AG08396 (cell line): ENCODE results near the gene DNM3.
A peak's percentile ranks its signal among the peaks of the same experiment; 100 is the strongest.
"Not testable (repeated sequence)": the region's sequence is repeated elsewhere in the genome, so short reads cannot be mapped to it uniquely, and the experiment has no call there.

Experiments used
- DNase-seq: peaks from one replicate; pipeline ENCODE4 v3.0.0; 2012; ENCODE audit warnings: low spot score, mixed read lengths

The DNM3 gene

DNA sequence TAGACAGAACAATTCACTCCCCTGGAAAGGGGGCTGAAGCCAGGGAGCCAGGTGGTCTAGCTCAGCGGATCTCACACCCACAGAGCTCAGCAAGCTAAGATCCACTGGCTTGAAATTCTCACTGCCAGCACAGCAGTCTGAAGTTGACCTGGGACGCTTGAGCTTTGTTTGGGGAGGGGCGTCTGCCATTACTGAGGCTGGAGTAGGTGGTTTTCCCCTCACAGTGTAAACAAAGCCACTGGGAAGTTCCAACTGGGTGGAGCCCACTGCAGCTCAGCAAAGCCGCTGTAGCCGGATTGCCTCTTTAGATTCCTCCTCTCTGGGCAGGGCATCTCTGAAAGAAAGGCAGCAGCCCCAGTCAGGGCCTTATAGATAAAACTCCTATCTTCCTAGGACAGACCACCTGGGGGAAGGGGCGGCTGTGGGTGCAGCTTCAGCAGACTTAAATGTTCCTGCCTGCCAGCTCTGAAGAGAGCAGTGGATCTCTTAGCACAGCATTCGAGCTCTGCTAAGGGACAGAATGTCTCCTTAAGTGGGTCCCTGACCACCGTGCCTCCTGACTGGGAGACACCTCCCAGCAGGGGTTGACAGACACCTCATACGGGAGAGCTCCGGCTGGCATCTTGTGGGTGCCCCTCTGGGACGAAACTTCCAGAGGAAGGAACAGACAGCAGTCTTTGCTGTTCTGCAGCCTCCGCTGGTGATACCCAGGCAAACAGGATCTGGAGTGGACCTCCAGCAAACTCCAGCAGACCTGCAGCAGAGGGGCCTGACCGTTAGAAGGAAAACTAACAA lies 183.8 kb downstream of the DNM3 start:
- not testable (repeated sequence) for DNase-seq

DNA sequence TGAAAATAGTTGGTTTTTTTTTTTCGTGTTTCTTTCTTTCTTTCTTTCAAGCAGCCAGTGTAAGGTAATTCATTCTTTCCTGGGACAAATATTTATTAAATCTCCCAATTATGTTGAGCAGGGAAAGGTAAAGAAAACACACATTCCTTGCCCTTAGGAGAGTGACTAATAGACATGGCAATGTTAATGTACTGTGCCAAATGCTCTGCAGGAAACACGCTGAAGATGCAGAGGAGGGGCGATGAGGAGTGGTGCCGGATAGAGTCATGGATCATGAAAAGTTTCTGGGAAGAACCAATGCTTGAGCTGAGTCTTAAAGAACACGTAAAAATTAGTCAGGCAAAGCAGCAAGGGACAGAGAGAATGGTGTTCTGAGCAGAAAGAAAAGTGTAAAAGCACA lies 199.2 kb downstream of the DNM3 start:
- peak; percentile 13 for DNase-seq

DNA sequence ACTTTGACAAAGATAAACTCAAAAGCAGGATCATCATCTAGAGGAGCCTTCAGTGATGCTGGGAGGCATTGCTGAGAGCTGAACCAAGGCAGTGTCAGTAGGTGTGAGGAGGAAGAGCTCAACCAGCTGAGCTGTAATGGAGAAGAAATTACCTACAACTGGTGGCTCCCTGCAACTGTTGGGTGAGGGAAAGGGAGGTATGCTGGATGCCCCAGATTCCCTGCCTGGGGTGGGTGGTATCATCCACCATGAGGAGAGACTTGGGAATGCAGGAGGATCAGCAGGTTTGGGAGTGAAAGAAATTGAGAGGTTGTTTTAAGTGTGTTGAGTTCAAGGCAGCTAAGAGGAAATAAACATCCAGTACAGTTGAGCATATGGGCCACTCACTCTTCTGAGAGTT lies 199.8 kb downstream of the DNM3 start:
- DNase-seq, result no peak

DNA sequence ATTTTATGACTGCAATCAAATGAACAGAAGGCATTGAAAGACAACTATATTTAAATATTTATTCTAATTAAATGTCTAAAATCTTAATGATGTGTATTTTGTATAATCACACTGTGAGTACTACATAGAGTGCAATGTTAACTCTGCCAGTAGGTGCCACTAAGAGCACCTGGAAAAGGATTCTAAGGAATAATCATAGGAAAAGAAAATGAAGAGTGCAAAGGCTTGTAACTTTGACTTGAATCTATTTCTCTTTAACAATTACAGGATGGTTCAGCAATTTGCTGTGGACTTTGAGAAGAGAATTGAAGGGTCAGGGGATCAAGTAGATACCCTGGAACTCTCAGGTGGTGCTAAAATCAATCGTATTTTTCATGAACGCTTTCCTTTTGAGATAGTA lies 200.4 kb downstream of the DNM3 start:
- DNase-seq, result no peak

DNA sequence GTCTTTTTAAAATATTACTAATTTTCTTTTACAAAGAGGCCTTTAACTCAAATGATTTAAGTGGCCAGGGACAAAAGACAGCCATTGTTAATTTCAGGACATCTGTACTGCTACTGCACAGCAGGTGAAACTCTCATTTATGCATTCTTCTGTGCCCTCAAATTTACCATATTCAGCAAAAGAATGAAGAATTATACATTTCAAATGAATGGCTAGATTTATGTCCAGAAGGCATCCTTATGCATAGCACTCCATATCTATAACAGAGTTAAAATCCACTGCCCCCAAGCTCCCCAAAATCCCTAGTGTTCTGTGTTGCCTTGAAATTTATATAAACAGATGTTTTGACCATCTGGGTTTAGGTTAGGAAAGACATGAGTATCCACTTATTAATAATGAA lies 202.6 kb downstream of the DNM3 start:
- DNase-seq, result no peak

DNA sequence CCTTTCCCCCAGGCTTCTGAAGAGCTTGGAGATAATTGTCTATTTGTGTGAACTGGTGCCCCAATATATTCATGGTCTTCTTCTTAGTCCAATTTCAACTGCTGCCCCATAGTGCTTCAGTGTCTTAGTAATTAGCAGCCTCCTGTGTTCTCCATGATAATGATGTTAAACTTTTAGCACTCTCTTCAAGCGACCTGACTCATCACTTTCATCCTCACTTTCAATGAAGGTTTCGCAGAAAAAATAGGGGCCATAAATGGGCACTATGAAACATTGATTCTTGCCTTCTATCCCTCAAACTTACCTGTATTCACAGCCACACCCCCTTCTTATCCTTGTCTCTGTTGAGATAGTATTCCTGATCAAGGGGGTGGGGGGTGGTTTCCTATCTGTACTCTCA lies 210.6 kb downstream of the DNM3 start:
- DNase-seq, result no peak

DNA sequence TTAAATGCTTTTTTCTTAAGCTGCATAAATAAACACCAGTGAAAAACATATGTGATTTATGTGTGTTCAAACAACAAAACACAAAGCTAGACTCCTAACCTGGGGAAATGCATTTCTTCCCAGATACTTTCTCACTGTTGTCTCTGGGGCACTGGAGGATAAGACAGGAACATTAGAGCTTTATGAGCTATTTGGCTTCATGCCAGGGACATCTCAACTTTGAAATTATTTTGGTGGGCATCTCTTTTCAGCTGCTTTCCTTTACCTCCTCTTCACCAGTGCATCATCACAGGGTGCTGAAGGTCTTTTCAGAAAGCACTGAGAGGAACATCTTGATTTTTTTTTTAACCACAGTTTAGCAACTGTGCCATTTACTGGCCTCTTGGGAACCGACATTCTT lies 212.9 kb downstream of the DNM3 start:
- DNase-seq, result no peak

DNA sequence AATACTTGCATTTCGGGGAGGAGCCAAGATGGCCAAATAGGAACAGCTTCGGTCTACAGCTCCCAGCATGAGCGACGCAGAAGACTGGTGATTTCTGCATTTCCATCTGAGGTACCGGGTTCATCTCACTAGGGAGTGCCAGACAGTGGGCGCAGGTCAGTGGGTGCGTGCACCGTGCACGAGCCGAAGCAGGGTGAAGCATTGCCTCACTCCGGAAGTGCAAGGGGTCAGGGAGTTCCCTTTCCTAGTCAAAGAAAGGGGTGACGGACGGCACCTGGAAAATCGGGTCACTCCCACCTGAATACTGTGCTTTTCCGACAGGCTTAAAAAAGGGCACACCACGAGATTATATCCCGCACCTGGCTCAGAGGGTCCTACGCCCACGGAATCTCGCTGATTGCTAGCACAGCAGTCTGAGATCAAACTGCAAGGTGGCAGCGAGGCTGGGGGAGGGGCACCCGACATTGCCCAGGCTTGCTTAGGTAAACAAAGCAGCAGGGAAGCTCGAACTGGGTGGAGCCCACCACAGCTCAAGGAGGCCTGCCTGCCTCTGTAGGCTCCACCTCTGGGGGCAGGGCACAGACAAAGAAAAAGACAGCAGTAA lies 214.6 kb downstream of the DNM3 start:
- DNase-seq, result not testable (repeated sequence)

DNA sequence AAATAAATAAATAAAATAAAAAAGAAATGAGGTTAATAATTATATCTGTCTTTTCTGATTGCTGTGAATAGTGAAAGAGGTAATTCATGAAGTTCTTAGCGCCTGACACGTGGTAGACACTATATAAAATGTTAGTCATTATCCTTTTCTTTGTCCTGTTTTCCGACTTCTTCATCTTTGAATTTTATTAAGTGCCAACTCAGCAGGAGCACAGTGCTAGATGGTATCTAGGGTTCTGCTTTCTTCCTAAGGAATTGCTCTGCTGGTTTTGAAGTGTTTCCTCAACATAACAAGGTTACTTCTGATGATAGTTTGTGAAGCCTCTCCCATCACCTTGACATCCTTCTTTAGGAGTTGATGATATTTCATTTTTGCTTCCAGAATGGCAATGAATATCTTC lies 227.0 kb downstream of the DNM3 start:
- no peak for DNase-seq

DNA sequence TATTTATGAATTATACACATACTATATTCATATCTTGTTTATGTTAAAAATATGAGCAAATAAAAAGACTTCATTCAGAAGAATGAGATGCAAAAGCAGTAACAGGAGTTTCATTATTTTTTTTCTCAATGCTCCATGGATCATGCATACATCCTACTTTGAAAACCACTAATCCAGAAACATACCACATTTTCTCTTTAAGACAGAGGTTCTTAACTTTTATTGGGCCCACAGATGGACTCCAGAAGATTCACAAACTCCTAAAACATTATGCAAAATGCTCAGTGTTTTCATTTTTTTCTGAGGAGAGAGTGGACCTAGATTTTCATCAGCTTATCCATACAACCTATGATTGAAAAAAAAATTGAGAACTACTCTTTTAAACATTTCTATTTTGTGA lies 227.8 kb downstream of the DNM3 start:
- no peak for DNase-seq

DNA sequence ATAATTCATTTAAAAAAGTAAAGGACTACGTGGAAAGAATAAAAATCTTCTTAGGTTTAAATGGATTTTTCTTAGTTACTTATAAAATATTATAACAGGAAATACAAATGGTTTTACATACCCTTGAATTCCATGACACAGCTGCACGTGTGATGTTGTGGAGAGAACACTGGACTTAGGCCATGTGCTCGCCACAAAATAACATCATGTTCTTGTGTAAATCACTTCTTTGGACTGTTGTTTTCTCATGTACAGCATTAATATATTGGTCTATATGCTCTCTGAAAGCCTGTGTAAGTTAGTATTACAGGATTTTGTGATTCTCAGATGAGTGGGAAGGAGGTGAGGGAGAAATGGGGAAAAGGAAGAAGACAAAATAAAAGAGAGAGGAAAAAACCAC lies 228.2 kb downstream of the DNM3 start:
- DNase-seq, result no peak

DNA sequence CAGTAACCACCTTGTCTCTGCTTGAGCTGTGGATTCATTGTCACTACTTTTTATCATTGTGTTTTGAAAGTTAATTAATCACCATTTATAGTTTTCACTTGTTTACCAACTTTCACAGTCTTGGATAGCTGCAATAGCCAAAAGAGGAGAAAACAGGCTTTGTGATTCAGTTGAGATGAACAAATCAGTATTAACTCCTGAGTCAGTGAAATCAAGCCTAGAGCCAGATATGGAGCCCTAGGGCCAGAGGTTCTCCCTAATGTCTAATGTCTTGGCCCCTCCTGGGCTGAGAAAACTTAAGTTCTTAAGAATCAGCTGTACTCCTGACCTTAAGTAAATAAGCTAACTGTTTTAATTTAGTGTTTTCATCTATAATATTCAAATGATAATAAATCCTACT lies 228.8 kb downstream of the DNM3 start:
- no peak for DNase-seq

DNA sequence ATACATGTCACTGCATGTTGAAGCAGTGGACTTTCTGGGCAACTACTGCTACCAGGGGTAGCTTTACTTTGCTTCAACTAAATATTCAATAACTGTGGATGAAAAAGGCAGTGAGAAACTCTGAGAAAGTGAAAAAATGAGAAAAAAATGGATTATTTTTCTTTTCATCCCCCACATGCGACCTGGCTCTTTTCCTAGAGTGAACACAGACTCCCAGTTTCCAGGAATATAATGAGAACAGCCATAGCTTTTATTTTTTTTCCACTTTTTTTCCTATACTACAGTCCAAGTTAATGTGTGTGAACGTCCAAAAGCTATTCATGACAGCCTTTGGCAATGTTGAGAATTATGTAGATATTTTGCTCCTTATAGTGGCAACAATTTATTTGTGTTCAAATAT lies 230.4 kb downstream of the DNM3 start:
- DNase-seq, result no peak

DNA sequence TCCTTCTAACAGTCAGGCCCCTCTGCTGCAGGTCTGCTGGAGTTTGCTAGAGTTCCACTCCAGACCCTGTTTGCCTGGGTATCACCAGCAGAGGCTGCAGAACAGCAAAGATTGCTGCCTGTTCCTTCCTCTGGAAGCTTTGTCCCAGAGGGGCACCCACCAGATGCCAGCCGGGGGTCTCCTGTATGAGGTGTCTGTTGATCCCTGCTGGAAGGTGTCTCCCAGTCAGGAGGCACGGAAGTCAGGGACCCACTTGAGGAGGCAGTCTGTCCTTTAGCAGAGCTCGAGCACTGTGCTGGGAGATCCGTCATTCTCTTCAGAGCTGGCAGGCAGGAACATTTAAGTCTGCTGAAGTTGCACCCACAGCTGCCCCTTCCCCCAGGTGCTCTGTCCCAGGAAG lies 238.6 kb downstream of the DNM3 start:
- DNase-seq, result not testable (repeated sequence)

DNA sequence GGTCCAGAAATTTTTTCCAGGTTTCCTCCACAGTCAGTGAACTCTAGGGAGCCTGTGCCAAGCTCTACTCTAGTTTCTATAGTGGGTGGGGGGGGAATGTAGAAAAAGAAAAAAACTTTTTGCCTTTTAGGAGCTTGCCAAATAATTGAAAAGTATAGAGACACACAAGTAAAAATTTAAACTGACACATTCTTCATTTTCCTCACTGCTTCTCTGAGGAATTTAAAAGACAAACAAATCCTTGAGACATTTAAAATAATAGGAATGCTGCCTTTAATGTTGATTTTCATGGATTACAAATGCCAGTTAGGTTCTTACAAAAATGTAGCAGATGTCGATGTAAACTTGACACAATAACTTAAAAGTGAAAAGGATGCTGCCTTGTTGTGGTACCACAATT lies 241.9 kb downstream of the DNM3 start:
- no peak for DNase-seq

DNA sequence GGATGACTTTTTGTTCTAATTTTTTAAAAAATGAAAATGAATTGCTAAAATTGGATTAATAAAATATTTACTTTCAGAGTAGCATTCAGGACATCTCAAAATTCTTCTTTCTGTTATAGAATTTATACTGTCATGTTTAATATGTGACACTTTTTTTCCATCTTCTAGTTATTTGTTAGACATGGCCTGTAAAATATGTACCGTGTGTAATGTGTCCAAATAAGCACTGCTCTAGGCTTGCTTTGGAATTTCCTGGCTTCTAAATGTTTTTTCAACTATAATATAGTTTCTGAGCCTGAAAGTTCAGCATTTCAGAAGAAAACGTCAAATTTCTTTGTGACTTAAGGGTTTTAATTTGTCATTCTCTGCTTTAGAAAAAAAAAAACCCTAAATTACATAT lies 243.6 kb downstream of the DNM3 start:
- no peak for DNase-seq

DNA sequence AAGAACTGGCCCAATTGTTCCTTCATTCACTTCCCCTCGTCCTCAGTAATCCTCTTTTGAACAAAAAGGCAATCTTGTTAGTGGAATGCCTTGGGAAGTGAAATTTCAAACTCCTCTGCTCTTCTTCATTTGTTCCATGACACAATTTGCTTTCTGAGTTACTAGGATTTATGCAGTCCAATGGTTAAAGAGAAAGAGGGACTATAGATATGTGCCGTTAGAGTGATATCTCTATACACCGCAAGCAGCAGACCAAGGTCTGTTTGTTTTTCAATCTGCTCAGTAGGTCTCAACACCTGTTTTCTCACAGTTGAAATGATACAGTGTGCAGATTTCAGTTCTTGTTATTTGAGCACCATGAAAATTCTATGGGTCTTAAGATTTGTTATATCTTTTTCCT lies 244.0 kb downstream of the DNM3 start:
- DNase-seq, result no peak

DNA sequence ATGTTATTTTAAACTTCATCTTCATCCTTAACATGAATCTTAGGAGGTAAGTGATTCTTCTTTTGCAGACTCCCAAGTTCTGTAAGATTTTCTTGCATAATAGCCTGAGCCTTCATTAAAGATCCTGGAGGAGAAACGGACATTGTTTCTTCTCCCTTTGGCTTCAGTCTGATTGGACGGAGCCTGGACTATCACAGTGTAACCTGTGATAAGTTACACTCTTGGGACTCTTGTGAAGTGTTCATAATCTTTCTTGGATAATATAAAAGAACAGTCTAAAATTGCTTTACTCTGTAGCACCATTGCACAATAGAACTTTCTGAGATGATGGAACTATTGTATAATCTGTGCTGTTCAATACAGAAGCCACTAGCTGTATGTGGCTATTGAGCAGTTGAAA lies 244.8 kb downstream of the DNM3 start:
- DNase-seq, result no peak

DNA sequence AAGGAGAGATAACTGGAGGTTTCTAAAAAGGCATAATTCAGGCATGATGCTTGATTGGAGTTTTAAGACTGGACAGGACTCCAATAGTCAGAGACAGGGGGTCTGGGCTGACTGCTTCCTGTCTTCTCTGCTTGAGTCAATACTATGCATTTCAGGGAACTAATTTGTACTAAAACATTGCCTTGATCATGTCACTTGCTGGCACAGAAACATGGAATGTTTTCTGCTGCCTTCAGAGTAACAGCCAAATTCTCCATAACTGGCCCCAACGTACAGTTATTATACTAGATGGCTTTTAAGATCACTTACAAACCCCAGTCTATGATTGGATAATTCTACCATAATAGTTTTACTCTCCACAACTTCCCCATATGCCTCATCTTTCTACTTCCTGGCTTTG lies 247.0 kb downstream of the DNM3 start:
- no peak for DNase-seq

DNA sequence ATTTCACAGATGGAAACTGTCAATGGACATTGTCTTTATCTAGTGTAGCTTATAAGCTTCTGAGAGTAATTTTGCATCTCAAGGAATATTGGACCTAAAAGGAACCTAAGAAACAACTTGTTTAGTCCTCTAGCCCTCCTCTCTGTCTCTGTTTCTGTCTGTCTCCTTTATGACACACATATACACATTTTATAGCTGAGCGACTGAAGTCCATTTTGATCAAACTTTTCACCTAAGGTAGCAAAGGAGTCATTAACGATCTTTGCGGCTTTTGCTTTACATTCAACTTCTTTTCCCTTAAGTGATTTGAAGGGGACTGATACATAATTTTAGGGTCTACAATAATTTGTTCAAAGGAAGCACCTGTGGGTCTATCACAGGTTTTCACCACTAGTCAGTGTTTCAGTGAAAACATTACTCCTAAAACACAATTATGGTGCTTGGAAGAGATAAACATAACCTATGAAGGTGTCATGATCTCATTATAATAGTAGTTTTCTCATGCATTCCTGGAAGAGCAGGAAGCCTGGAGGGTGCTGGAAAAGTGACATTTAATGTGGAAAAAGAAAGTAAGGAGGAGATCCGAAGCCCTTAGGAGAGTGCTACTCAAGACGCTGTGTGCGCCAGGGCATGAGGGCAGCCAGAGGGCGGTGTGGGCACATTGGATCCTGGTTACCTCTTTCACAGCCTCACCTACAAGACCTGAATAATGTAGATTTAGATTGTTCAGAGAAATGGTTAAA lies 248.6 kb downstream of the DNM3 start:
- DNase-seq, result peak; percentile 31

DNA sequence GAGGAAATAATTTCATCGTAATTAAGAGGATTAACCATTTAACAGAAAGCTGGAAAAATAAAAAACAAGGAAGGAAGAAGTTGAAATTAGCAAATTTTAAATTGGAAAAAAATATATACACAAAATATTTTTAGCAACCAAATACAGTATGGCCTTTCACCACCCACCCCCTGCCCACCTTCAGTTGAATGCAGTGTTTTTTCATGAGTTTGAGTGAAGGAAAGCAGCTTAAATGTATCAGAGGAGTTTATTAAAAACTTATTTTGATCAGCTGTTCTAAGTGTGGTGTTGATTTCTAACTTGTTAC lies 249.2 kb downstream of the DNM3 start:
- no peak for DNase-seq

DNA sequence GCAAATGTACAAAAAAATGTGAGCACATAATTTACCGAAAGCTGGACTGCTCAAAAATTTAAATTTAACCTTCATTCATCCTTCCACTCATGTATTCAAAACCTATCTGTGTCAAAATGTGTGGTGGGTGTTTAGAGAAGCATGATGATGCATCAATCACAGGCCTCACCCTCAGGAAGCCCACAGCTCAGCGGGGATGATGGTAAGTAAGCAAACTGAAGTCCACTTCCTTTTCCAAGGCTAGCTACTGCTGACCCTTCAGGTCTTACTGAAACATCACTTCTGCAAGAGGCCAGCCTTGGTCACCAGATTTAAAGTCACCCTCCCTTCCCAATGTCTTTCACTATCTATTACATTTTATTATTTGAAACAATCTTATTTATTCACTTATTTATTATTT lies 254.5 kb downstream of the DNM3 start:
- DNase-seq, result no peak

DNA sequence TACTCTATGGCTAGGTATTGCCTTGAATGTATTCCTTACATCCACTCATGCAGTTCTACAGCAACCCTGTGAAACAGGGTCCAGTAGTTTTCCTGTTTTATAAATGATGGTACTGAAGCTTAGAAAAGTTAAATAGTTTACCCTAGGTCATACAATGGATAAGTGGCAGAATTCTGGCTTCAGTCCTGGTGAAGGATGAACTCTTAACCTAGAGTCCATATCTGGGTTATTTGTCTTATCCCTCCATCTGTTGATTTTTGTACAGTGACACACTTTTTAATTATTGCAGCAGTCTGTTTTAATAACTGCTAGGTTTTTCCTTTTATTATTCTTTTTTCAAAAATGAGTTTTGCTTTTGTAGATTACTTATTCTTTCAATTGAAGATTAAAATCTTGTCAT lies 263.9 kb downstream of the DNM3 start:
- no peak for DNase-seq
